Neural progenitor cell (in vitro differentiated cells): ENCODE results near the gene TMEM50B.

Experiments
- EZH2phosphoT487 ChIP-seq: fragments of 200-600 bp; sonication (generic); IDR thresholded peaks from 2 replicates; pipeline ENCODE4 v1.6.1; 2017; ENCODE audit warnings: antibody characterized with exemption
- TF ChIP-seq, protein P1 (sequence below): fragments of 200-600 bp; sonication (generic); IDR thresholded peaks from 2 replicates; pipeline ENCODE4 v1.5.1; 2017; ENCODE audit warnings: antibody characterized with exemption, mild to moderate bottlenecking

DNA sequence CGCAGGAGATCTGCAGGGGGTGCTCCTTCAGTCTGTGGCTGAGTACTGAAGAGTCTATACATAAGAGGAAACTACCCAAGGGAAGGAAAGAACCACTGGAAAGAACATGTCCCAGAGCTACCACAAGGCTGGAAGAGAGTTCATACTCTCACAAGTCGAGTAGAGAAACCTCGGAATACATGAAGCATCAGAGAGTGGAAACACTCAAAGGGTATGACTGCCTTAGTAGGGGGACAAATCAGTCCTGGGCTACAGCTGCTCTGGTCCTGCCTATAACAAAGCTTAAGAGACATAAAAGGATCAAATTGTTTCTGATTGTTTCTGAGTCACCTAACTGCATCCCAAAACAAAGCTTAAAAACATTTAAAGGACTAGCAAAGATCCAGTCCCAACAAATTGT is 27.4 kb downstream of the TMEM50B start:
- TF ChIP-seq, protein P1, sequence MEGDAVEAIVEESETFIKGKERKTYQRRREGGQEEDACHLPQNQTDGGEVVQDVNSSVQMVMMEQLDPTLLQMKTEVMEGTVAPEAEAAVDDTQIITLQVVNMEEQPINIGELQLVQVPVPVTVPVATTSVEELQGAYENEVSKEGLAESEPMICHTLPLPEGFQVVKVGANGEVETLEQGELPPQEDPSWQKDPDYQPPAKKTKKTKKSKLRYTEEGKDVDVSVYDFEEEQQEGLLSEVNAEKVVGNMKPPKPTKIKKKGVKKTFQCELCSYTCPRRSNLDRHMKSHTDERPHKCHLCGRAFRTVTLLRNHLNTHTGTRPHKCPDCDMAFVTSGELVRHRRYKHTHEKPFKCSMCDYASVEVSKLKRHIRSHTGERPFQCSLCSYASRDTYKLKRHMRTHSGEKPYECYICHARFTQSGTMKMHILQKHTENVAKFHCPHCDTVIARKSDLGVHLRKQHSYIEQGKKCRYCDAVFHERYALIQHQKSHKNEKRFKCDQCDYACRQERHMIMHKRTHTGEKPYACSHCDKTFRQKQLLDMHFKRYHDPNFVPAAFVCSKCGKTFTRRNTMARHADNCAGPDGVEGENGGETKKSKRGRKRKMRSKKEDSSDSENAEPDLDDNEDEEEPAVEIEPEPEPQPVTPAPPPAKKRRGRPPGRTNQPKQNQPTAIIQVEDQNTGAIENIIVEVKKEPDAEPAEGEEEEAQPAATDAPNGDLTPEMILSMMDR: no peak
- no peak for TF ChIP-seq EZH2phosphoT487
